IPS-NIHi11 (cell line): Measurements from ENCODE around the gene MEGF11.

Experiments used
- DNase-seq: peaks from one replicate; pipeline ENCODE4 v3.0.0; 2012; ENCODE audit warnings: mixed read lengths, low spot score

The MEGF11 gene

DNA sequence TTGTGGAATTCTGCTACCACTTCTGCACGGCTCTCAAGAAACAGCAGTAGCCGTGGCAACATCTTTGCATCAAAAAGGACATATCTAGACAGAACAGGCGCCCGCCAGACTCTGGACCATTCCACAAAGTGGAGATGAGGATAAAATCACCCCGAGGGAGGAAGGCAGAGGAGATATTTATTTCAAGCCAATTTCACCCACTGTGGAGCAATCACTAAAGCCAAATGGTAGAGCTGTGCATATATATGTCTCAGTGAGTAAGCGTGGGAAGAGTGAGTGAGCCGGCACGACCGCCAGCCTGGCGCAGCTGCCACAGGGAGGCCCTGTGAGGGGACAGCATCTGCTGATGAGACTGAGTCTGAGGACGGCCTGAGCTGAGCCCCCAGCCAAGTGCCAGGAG lies 111.3 kb downstream of the MEGF11 start:
- no peak for DNase-seq

DNA sequence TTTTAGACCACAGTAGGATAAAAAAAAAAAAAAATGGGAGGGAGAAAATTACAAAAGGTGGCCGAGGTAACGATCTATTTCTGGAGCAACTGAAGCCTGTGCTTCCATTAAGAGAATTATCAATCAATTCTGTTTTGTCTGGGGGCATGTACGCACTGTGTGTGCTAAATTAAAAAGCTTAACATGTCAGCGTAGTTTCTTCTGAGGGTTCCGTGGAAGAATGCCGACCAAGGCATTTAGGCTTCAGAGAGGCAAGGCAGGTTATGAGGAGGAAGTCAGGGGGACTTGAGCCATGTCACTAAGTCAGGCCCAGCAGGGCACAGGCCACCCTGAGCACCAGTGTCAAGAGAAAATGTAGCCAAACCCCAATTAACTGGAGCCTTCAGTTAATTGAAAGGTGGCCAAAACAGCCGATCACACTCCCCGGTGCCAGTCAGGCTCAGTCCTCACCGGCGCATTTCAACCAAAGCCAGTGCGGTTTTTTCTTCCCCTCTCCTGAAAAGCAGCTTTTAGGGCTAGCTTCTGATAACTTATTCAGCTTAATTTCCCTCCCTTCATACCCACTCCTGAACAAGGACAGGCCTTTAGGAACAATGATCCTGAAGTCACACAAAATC lies 113.9 kb downstream of the MEGF11 start:
- no peak for DNase-seq

- no peak for DNase-seq
Observed at GRCh38 chr15:66138892-66139590, 114.5 kb downstream of the MEGF11 start.

DNA sequence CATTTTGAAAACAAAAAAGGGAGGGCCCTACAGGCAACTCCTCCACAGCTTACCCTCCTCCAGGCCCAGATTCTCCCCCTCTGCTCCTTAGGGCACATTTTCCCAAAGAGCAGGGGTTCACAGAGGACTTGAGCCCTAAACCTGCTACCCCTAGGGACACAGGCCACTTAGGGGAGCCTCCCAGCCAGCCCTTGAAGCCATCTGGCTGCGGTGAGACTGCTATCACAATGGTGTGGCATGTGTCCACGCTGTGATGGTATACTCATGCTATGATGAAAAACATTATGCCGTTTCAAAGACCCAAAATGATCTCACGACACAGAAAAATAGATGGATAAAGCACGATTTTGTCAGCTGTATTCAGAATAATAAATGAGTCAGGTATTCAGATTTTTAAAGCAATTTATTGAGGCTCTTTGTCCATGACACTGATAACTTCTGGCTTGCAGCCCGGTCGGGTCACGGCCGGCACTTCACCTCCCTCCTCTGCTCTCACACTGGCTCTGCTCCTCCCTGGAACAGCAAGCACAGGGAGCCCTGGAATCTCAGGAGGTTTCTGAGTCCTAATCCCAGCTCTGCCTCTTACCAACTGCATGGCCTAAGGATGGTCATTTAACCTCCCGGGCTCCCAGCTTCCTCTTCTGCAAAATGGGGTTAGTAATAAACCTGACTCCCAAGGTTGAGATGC lies 115.3 kb downstream of the MEGF11 start:
- DNase-seq, result no peak

- no peak for DNase-seq
Observed at GRCh38 chr15:66136948-66137347, 116.6 kb downstream of the MEGF11 start.

GRCh38 chr15:66135664-66136063 lies 117.9 kb downstream of the MEGF11 start:
- no peak for DNase-seq

GRCh38 chr15:66134284-66134683 lies 119.3 kb downstream of the MEGF11 start:
- no peak for DNase-seq

DNA sequence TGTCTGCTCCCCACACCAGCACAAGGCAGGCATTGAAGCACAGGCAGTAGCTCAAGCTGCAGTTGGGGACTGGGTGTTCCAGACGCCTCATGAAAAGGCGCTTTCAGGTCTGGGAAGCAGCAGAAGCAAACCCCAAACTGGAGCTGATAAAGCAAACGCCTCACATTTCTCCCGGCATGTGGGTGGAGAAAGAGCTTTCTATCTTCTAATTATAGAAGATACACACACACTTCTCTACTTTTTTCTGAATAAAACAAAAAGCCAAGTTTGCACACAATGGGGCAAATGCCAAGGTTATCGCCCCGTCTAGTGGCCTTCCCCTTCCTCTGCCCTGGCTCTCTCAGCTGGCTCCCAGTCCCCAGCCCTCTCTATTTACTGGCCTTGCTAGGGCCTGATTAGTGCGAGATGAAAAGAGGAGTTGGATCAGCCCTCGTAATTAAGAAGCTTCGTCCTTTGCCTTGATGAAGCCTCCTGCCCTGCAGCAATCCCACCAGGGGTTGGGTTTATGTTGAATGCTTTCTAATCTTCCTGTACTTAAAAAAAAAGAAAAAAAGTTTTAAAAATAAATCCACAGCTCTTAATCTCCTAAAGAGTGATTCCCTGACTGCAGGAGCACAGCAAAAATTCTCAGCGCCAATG lies 120.2 kb downstream of the MEGF11 start:
- no peak for DNase-seq

GRCh38 chr15:66132251-66132816 lies 121.2 kb downstream of the MEGF11 start:
- no peak for DNase-seq

DNA sequence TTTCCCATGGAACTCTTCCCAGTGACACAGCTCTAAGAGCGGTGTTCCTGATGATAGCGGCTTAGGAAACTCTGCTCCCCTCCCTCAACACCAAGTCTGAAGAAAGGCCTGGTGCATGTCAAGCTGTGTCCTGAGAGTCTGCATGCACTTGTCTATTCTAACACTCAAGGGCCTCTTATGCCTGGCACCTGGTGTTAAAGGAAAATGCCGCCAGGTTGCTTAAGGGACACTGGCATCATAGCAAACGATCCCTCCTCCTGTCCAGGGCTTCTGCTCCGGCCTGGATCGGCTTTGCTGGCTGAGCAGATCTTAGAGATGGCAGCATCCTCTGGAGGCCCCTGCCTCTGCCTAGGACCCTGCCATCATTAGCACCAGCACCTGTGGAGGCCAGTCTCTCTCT lies 121.7 kb downstream of the MEGF11 start:
- no peak for DNase-seq

DNA sequence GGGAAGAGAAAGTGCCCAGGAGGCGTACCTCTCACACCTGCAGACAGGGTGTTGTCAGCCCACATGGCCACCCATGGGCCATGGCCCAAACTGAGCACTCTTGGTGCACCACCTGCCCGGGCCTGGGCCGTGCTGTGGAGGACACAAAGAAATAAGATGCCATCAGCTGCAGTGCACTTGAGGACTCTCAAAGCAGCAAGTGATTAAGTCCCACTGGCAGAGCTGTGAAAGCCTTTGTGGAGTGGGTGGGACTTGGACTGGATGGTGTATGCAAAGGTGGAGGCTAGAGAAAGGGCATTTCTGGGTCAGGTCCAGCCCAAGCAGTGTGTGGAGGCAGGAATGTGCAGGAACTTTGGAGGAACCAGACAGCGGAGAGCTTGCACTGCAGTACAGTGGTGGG lies 122.3 kb downstream of the MEGF11 start:
- no peak for DNase-seq

- DNase-seq, result no peak
Observed at GRCh38 chr15:66130496-66131034, 123.0 kb downstream of the MEGF11 start.

- DNase-seq, result no peak
Observed at GRCh38 chr15:66129586-66129985, 124.0 kb downstream of the MEGF11 start.

GRCh38 chr15:66128116-66128680 lies 125.4 kb downstream of the MEGF11 start:
- no peak for DNase-seq

GRCh38 chr15:66126456-66126855 lies 127.1 kb downstream of the MEGF11 start:
- DNase-seq, result no peak

DNA sequence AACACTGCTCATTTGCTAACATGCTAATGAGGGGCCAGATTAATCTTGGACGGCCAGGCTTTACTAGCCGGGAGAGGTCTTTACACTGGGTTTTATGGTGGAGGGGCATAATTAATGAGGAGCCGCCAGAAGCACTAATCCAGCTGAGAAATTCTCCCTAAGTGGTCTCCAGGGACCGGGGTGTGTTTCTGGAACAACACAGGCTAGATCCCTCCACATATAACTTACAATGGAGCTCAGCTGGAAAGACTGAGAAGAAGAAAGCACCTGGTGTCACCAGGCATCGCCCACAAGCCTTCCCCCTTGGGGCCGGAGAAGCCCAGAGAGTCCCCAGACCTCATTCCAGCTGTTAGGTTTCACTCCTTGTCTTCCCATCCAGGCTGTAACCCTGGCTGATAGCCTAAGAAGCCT lies 127.5 kb downstream of the MEGF11 start:
- DNase-seq, result no peak

GRCh38 chr15:66124651-66125050 lies 128.9 kb downstream of the MEGF11 start:
- no peak for DNase-seq

DNA sequence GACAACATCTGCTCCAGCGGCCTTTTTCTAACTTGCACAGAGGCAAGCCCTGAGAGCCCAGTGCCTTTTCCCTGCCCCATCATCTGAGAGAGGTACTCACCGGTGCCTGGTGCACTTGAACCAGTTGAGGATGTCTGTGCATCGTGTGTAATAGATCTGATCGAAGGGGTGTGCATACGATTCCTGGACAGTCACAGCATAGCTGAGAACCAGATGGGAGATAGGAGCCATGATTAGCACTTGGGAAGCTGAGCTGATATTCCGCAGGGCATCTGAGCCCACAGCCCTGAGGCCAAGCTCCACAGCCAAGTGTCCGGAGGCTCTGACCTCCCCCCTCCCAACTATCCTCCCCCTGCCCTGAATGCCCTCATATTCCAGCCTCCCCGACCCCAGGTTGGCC lies 129.8 kb downstream of the MEGF11 start:
- DNase-seq, result no peak

DNA sequence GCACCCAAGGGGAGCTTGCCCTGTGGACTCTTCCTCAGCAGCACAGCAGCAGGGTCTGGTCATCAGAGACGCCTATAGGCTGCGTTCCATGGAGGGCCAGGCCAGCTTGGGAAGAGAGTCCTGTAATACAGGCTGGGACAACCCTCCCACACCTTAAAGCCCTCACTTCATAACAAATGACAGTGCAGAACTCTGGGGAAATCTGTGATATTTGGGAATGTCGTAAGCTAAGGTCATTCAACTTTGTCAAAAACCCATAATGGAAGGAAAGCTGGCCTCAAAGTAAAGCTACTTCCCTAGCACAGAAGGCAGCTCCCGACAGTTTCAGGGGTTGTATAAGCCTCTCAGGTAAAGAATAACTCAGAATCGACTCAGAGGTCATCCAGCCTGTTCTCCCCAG lies 133.1 kb downstream of the MEGF11 start:
- DNase-seq, result no peak

GRCh38 chr15:66117841-66118240 lies 135.7 kb downstream of the MEGF11 start:
- no peak for DNase-seq

GRCh38 chr15:66115568-66116206 lies 137.9 kb downstream of the MEGF11 start:
- no peak for DNase-seq
